HG02970 (cell line): Measurements from ENCODE around the gene JUP.
"Not testable (repeated sequence)": the region's sequence is repeated elsewhere in the genome, so short reads cannot be mapped to it uniquely, and the experiment has no call there.

Experiments used
- ATAC-seq: cut with Tn5 transposase; IDR thresholded peaks from one replicate; pipeline ENCODE4 v1.9.1; 2021; ENCODE audit warnings: mild to moderate bottlenecking, moderate library complexity, moderate number of reproducible peaks; ENCODE audit not compliant: unreplicated experiment, low FRiP score

The JUP gene

DNA sequence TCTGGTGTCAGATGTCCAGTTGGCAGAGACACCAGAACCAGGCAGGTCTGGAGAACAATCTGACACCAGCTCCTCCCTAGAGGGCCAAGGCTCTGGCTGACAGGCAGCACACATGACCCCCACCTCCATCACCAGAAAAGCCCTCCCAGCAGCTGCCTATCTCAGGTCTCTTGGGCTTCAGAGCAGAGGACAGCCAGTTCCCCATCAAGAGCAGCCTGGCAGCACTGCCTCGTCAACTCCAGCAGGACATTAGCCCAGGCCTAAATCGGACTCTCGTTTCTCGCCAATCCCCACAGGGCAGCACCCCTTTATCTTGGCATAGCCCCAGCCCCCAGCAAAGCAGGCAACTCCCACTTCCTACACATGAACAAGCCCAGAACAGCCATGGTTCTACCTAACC lies 4.4 kb downstream of the JUP start:
- no peak for ATAC-seq

GRCh38 chr17:41781404-41782110 lies 5.0 kb downstream of the JUP start:
- ATAC-seq: no peak

DNA sequence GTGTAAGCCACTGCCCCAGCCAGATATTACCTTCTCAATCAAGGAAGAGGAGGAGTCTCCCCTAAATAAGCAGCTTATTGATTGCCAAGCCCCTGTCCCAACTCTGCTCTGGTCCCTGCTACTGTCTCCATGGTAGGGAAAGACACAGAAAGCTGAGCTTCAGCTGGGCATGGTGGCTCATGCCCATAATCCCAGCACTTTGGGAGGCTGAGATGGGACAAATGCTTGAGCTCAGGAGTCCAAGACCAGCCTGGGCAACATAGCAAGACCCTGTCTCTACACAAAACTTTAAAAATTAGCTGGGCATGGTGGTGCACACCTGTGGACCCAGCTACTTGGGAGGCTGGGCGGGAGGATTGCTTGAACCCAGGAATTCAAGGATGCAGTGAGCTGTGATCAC lies 6.6 kb downstream of the JUP start:
- ATAC-seq: no peak

GRCh38 chr17:41777574-41778188 lies 8.8 kb downstream of the JUP start:
- ATAC-seq: no peak

DNA sequence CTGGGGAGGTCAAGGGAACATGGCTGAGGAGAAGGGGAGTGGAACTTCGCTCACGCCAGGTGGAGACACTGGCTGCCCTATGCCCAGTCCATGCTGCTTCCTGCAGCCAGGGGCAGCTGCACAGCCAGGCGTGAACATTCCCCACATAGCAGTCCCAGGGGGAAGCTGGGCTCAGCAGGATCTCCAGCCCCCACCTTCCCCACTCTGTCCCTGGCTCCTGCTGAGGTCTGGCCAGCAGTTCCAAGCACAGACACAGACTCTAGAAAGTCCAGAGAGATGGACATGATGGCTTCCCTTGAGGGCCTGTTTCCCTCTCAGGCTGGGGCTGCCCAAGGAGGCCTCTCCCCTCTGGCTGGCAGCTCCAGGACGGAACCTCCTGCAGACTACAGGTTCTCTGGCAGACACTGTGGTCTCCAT lies 9.3 kb downstream of the JUP start:
- no peak for ATAC-seq

GRCh38 chr17:41776262-41776900 lies 10.1 kb downstream of the JUP start:
- not testable (repeated sequence) for ATAC-seq

- ATAC-seq: no peak
Measured at GRCh38 chr17:41775394-41776226, 10.9 kb downstream of the JUP start.

DNA sequence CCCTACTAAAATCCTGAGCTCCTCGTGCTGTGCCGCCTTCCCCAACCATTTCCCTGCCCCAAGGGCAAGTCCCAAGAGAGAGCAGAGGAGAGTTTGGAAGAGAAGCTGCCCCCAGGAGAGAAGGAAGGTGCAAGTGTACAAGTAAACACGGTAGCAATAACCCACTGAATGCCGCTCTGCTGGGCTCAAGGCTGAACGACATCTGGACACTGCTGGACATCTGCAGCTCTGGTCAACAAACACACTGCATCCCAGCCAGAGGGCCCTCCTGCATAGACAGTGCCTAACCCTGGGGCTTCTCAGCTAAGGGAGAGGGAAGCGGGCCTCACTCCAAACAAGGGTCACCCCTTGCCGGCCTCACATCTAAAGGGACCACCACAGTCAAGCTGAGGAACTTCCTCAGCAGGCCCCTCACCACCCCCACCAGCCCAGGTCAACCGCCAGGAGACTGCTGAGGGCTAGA lies 12.7 kb downstream of the JUP start:
- ATAC-seq: no peak

DNA sequence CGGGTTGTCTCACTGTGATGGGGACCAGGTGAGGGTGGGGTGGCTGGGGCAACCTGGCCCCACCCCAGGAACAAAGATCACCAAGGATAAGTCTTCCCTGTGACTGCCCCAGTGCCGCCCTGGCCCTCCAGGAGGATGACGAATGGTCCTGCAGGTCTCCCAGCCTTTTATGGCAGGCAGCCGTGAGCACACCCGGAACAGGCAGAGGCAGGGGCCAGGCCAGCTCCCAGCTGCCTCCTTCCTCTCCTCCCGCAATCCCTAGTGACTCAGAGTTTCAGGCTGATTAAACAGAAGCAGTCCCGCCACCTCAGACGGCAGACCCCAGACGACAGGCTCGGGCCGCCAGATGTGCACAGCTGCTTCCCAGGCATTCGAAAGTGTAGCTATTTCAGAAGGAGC lies 13.3 kb downstream of the JUP start:
- no peak for ATAC-seq

- no peak for ATAC-seq
Measured at GRCh38 chr17:41772586-41773189, 13.8 kb downstream of the JUP start.

- no peak for ATAC-seq
Measured at GRCh38 chr17:41772218-41772585, 14.3 kb downstream of the JUP start.

GRCh38 chr17:41771389-41772206 lies 14.9 kb downstream of the JUP start:
- no peak for ATAC-seq

DNA sequence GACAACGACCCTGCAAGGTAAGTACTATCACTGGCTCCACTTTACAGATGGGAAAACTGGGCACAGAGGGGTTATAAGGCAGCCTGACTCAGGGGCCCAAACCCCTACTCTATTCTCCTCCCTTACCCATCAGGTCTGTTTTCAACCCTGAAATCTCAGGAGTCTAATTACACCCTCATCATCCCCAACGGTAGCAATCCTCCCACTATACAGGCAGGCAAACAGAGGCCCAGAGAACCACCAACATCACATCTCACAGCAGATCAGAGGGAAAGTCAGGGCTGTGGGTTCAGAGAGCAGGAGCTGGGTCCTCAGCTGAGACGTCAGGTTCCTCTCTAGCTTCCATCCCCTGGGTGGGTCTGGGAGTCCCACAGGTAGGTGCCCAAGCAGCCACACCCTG lies 16.5 kb downstream of the JUP start:
- ATAC-seq: no peak

GRCh38 chr17:41769346-41769862 lies 17.1 kb downstream of the JUP start:
- no peak for ATAC-seq

DNA sequence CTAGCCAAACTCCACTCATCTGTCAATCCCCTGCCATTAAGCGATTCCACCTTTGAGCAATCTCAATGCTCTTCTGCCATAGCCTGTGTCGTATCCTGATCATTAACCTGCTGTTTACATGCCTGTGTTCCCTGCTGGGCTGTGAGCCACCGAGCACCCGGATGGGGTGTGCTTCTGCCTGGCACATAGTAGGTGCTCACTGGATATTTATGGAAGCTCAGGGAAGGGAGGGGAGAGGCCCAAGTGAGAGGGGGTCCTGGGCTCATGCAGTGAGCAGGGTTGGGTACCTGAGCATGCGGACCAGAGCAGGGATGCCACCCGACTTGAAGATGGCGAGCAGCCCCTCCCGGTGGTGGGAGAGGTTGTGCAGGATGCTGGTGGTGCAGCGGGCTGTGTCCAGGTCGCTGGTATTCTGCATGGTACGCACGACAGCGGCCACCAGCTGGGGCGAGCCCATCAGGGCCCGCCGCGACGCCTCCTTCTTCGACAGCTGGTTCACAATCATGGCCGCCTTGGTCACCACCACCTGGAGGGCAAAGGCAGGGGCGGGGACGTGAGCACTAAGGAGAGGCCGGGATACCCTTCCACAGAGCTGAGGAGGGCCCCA lies 17.7 kb downstream of the JUP start:
- no peak for ATAC-seq

GRCh38 chr17:41767324-41768042 lies 19.0 kb downstream of the JUP start:
- ATAC-seq: no peak

GRCh38 chr17:41766135-41766534 lies 20.4 kb downstream of the JUP start:
- ATAC-seq: no peak

- no peak for ATAC-seq
Measured at GRCh38 chr17:41763327-41763726, 23.2 kb downstream of the JUP start.
